Cardiac septum (tissue), 1 donor: ENCODE results near the gene HOXA10. TPM values are rescaled to one million over a fixed set of nuclear protein-coding genes. Genes with fewer than 3 reads are reported as not detected.

Source experiments
- DNase-seq: peaks from one replicate; pipeline ENCODE4 v3.0.0-alpha.2; 2020; ENCODE audit warnings: low spot score
- intact Hi-C: fragments of 100-400 bp; cut with DNase I; formaldehyde crosslinking; loops from one replicate; pipeline ENCODE4 v1.14.0; 2022
- long read RNA-seq: library from polyadenylated mRNA; unstranded; transcript quantifications from one replicate; pipeline ENCODE4 v2.0.0, GENCODE V29; 2021
- total RNA-seq: library from RNA; stranded (reverse); fragmentation: NEBNext Ultra II Directional; extraction: Animal tissue kit (Norgen Biotek cat#: 25700); gene quantifications from one replicate; pipeline ENCODE4 v1.2.1, GENCODE V29; 2021
- donor health status: DM: no; HTN: no; CAD: no.

HOXA10 gene
- total RNA-seq = not detected
- long read RNA-seq, partial matches to known transcripts = 0 of 1 reads
- long read RNA-seq, other reads (novel, unspliced or antisense) = 1 of 1 reads

GRCh38 chr7:27173956-27174873 lies at the start of gene HOXA10:
HOXA10 (minus strand) TSS chr7:27174320; CDS start chr7:27174306, 14 bp downstream.
- peak; percentile 47 for DNase-seq
- intact Hi-C loops = no loop called here

GRCh38 chr7:27221201-27221797 lies 47.2 kb upstream of the HOXA10 start:
- DNase-seq = no peak
- intact Hi-C loops = no loop called here

GRCh38 chr7:27220440-27220955 lies 46.4 kb upstream of the HOXA10 start:
- DNase-seq = peak; percentile 46

GRCh38 chr7:27219821-27220220 lies 45.7 kb upstream of the HOXA10 start:
- DNase-seq = peak; percentile 68

More at GRCh38 chr7:27220440-27220955, 46.4 kb upstream of the HOXA10 start:
- intact Hi-C loops = no loop called here

GRCh38 chr7:27217951-27218350 lies 43.8 kb upstream of the HOXA10 start:
- DNase-seq = no peak
- intact Hi-C loops = no loop called here

More at GRCh38 chr7:27219821-27220220, 45.7 kb upstream of the HOXA10 start:
- intact Hi-C loops = no loop called here

- intact Hi-C loops = no loop called here
- no peak for DNase-seq
Observed at GRCh38 chr7:27215356-27215755, 41.2 kb upstream of the HOXA10 start.

- DNase-seq = no peak
- intact Hi-C loops = loop anchor here (5.0 kb wide), 1 partner anchor 363 kb away; no protein-coding TSS in a partner anchor
Observed at GRCh38 chr7:27214239-27214950, 40.3 kb upstream of the HOXA10 start.

GRCh38 chr7:27213433-27214238 lies 39.5 kb upstream of the HOXA10 start:
- DNase-seq = peak; percentile 71
- intact Hi-C loops = loop anchor here (5.0 kb wide), 1 partner anchor 364 kb away; no protein-coding TSS in a partner anchor

- DNase-seq = no peak
- intact Hi-C loops = loop anchor here (5.0 kb wide), 1 partner anchor 365 kb away; no protein-coding TSS in a partner anchor
Observed at GRCh38 chr7:27212497-27213432, 38.6 kb upstream of the HOXA10 start.

GRCh38 chr7:27211764-27212204 lies 37.7 kb upstream of the HOXA10 start:
- no peak for DNase-seq
- intact Hi-C loops = loop anchor here (5.0 kb wide), 1 partner anchor 366 kb away; no protein-coding TSS in a partner anchor

GRCh38 chr7:27211084-27211446 lies 36.9 kb upstream of the HOXA10 start:
- intact Hi-C loops = loop anchor here (5.0 kb wide), 1 partner anchor 366 kb away; no protein-coding TSS in a partner anchor
- DNase-seq = no peak

GRCh38 chr7:27210441-27211083 lies 36.4 kb upstream of the HOXA10 start:
- DNase-seq = peak; percentile 73
- intact Hi-C loops = loop anchor here (5.0 kb wide), 1 partner anchor 367 kb away; no protein-coding TSS in a partner anchor

- intact Hi-C loops = loop anchor here (5.0 kb wide), 1 partner anchor 367 kb away; no protein-coding TSS in a partner anchor
- DNase-seq = no peak
Observed at GRCh38 chr7:27209933-27210440, 35.9 kb upstream of the HOXA10 start.

- no peak for DNase-seq
- intact Hi-C loops = no loop called here
Observed at GRCh38 chr7:27208998-27209397, 34.9 kb upstream of the HOXA10 start.

GRCh38 chr7:27207348-27207985 lies 33.3 kb upstream of the HOXA10 start:
- intact Hi-C loops = no loop called here
- DNase-seq = no peak
